Measurements from ENCODE around the gene ZNF467.
A peak's percentile ranks its signal among the peaks of the same experiment; 100 is the strongest.

The ZNF467 gene

DNA sequence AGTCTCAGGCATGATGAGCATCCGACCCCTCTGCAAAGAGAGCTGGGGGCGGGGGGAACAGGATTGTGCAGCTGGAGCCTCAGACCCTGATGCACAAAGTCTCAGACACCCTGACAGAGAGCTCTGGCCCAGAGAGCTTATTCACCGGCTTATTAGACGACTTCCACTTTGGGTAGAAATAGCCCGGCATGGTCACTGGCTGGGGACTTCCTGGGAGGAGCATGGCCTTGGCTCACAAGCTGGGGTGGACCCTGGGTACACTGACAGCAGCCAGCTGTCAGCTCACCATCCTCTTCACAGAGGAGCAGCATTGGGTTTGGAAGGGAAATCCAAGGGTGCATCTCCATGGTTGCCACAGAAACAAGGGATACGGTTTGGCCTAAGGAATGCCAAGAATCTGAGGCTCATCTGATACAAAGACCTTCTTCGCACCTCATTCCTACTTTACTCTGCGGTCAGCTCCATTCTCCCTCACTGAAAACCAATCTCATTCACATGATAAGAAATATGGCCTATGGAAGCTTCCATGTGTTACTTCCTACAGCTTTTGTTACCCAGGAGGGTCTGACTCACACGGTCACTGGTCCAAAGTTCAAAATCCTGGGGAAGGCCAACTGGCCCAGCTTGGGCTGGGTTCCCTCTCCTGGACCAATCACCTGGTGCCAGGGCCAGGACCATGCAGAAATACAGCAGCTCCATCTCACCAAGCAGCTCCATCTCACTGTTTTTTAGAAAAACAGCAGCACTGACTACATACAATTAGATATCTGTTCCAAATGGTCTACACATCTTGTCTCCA, 25.1 kb downstream of the ZNF467 start:
- DNase-seq (ENCODE audit: low read depth): peak; percentile 18

- peak; percentile 10 for DNase-seq (ENCODE audit: low read depth)
These were observed 29.7 kb downstream of the ZNF467 start for GRCh38 chr7:149743476-149744255.

GRCh38 chr7:149742075-149742701, 31.2 kb downstream of the ZNF467 start:
- DNase-seq (ENCODE audit: low read depth): peak; percentile 24

- DNase-seq (ENCODE audit: low read depth): no peak
These were observed 31.8 kb downstream of the ZNF467 start for GRCh38 chr7:149741629-149742028.

DNA sequence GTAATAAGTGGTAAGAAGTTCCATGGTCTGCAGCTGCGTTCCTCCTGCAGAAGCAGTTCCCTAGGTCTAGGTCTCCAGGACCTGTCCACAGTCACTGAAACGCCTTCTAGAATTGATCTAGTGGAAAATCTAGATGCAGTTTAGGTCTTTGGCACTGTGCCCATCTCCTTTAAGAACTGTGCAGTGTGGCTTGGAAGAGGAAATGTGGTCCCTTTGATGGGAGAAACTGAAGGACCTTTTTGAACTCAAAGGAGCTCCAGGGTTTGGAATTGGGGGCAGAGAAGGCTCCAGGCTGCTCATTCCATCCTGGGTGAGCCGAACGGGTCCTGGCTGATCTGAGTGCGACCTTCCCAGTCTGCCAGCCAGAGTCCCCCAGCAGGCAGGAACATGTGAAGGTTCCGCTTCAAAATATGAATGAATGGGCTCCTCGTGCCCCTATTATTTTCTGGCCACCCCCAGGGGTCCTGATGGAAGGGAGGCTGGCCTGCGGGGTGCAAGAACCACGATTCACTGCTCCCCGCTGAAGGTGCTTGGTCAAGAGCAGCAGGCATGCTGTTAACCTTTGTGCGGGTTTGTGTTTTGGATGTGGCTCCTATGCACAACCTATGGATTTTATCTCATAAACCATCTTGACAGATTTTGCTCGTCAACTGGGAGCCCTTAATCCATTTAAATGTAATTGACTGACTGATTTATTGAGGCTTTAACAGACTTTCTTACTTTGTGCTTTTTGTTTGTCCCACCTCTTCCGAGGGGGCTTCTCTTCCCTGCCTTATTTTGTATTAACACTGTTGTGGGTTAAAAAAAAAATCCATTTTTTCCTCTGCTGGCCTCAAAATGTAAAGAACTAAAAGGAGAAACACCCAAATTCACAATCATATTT, 36.7 kb downstream of the ZNF467 start:
- DNase-seq (ENCODE audit: low read depth): no peak

DNA sequence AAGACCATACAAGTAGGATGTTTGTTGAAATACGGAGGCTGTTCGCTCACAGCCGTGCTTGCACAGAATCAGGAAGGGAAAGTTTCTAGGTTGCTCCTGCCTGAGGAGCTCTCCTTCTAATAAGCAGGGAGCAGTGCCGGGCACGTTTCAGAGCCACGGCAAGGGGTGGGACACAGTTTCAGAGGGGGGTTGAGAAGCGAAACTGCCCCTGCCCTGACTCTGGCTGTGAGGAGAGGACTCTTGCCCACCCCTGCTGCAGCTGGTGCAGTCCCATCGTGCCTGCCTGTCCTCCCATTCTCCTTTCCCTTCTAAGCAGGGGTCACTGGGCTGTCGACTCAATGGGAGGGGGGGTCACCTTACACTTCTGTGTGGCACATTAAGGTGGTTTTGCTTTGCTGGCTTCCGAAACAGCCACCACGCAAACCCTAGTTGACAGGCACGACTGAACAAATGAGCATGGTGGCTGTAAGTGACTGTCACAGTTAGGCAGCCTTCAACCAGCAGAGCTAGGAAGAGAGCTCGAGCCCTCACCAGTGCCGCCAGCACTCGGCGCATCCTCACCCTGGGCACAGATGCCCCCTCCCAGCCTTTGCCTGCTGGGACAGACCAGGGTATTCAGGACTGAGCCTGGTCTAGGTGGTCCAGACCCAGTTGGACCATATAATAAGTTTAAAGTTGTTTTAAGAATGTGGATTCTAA, 37.5 kb downstream of the ZNF467 start:
- DNase-seq (ENCODE audit: low read depth): no peak

GRCh38 chr7:149735181-149735602, 38.2 kb downstream of the ZNF467 start:
- no peak for DNase-seq (ENCODE audit: low read depth)

GRCh38 chr7:149734791-149735075, 38.7 kb downstream of the ZNF467 start:
- no peak for DNase-seq (ENCODE audit: low read depth)

DNA sequence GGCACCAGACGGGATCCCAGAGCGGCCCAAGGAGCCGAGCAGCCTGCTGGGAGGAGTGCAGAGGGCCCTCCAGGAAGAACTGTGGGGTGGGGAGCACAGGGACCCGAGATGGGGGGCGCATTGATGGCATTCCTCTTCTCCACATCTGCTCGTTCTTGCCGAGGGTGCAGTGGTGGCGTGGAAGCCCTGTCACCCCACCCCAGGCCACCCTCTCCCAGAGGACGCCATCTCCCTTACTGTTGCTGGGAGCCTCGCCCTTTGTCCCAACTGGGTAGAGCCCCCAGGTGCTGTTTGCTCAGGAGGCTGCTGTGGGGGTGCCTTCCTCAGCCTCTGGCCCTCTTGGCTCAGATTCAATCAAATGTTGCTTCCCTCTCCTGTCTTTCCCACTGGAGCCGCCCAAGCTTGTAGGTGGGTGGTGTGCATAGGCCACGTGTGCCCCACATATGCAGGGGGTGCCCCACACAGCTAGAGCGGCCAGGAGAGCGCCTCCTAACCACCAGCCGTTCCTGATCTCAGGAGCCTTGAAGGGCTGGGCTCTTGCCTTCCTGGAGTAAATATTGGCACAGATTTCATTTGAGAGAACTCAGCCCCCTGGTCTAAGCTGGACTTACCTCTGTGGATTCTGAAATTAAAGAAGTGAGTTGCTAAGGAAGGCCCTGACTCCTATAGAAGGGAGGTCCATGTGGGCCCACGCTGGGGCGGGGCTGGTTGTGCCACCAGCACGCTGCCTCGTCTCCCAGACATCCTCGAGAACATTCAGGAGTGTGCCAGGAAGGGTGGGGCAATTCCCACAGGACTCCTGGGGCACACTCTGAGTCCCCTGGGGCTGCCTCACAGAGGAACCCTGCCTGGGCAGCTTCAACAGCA, 39.2 kb downstream of the ZNF467 start:
- no peak for DNase-seq (ENCODE audit: low read depth)

DNA sequence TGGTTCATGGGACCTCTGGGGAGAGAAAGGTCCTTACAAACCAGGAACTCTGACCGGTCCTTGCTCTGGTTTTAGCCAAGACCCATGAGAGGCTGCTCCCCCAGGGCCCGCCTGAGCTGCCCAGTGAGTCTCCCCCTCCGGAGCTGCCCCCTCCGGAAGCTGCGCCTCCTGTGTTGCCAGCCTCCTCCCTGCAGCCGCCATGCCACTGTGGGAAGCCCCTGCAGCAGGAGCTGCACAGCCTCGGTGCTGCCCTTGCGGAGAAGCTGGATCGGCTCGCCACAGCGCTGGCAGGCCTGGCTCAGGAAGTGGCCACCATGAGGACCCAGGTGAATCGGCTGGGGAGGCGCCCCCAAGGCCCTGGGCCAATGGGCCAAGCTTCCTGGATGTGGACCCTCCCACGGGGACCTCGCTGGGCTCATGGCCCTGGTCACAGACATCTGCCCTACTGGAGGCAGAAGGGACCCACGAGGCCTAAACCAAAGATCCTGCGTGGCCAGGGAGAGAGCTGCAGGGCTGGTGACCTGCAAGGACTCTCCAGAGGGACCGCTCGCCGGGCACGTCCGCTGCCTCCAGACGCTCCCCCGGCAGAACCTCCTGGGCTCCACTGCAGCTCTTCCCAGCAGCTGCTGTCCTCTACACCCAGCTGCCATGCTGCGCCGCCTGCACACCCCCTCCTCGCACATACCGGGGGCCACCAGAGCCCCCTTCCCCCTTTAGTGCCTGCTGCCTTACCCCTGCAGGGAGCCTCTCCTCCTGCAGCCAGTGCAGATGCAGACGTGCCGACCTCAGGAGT, 40.1 kb downstream of the ZNF467 start:
- DNase-seq (ENCODE audit: low read depth): no peak

- DNase-seq (ENCODE audit: low read depth): no peak
These were observed 40.8 kb downstream of the ZNF467 start for GRCh38 chr7:149732611-149733010.

DNA sequence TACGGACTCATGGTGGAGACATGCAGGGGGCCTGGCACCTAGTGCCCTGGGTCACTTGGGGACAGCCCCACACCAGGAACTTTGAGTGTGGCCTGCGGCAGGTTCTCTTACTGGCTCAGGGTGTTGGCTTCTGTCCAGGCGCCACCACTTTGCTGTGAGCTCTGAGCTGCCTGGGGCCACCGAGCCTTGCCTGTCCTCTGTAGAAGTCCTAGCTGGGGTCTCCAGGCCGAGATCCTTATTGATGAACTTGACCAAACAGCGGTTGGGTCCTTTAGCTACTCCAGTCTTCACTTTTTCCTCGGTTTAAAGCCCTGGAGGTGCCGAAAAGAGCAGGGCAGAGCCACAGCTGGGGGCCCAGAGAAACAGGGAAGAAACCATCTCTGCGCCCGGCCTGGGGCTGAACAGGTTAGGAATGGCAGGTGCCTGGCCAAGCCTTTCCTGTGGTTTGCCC, 41.3 kb downstream of the ZNF467 start:
- DNase-seq (ENCODE audit: low read depth): no peak

GRCh38 chr7:149731207-149731955, 42.0 kb downstream of the ZNF467 start:
- no peak for DNase-seq (ENCODE audit: low read depth)

DNA sequence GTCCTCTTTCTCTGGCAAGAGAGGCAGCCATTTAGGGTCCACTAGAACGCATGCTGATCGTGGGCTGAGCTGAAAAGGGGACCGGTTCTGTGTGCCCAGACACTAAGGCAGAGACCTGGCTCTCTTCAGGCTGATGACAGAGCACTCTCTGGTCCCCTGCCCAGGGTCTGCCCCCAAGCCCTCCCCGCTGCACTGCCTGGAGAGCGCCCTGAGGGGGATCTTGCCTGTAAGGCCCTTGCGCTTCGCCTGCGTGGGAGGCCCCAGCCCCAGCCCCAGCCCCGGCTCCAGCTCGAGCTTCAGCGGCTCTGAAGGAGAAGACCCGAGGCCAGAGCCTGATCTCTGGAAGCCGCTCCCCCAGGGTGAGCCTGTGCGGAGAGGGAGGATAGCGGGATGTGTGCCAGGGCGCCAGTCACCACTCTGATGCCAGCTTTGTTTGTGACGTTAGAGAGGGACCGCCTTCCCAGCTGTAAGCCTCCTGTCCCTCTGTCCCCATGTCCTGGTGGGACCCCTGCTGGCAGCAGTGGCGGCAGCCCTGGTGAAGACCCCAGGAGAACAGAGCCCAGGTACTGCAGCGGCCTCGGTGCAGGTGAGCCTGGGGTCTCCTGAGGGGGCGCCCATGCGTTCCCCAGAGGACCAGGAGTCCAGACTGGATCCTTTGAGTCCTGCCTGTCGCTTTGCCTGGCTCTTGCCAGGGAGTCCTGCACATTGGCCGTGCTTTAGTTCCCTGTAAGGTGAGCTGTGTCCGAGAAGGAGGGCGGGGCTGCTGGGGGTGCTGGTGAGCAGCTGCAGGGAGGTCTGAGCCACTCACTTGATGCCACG, 43.2 kb downstream of the ZNF467 start:
- DNase-seq (ENCODE audit: low read depth): no peak

- no peak for DNase-seq (ENCODE audit: low read depth)
These were observed 43.8 kb downstream of the ZNF467 start for GRCh38 chr7:149729586-149729982.

GRCh38 chr7:149728491-149729375, 44.7 kb downstream of the ZNF467 start:
- DNase-seq (ENCODE audit: low read depth): no peak

- DNase-seq (ENCODE audit: low read depth): no peak
These were observed 45.4 kb downstream of the ZNF467 start for GRCh38 chr7:149727899-149728476.
